ENCODE results near the gene SH3BP5L.

DNA sequence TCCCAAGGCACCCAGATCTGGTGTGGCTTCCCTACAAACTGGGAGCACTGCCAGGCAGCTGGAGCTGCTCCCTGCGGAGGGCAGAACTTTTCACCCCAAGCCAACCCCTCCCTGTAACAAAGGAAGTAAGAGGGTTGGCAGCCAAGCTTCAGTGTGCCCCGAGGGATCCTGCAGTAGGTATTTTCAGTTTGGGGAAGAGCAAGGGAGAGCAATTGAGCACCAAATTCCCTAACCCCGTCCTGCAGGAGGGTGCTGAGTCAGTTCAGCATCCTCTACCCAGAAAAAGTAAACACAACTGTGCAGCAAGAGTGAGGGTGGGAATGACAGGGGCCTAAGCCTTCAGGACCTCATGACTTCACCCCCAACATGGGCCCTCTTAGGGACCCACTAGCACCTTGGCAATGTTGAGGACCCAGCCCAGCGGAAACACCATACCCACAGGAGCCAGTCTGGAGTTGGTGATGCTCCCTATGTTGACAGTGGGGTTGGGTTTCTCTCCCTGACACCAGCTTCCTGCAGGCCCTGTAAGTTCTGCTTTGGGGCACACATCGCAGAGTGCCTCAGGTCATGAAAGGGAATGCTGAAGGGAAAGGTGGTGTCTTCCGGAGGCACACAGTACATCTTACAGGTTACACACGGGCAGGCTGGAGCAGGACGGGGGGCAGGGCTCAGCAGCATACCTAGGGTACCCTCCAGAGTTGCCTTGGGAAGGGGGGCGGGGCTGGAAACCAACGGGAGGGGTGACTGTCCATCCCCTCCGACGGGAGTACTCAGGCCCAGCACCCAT lies 14.8 kb downstream of the SH3BP5L start:
- no peak for TF ChIP-seq CTCF (IDR thresholded peaks at IDR 0.05)
- no peak for TF ChIP-seq POLR2A (IDR thresholded peaks at IDR 0.05)

All from suprapubic skin (tissue), 3 donors.